ENCODE data around the gene MDC1.

The MDC1 gene

GRCh38 chr6:30682143-30683117 lies 34.7 kb downstream of the MDC1 start:
- TF ChIP-seq CTCF (IDR thresholded peaks at IDR 0.05) (no peak), ZFX (IDR thresholded peaks at IDR 0.05; ENCODE audit: borderline replicate concordance) (no peak)
- H3K27ac ChIP-seq, result no peak overlapping the region

GRCh38 chr6:30681766-30682142 lies 35.3 kb downstream of the MDC1 start:
- H3K27ac ChIP-seq, result no peak overlapping the region
- TF ChIP-seq ZFX (IDR thresholded peaks at IDR 0.05; ENCODE audit: borderline replicate concordance) (no peak), CTCF (IDR thresholded peaks at IDR 0.05) (no peak)

- TF ChIP-seq CTCF (IDR thresholded peaks at IDR 0.05) (no peak), ZFX (IDR thresholded peaks at IDR 0.05; ENCODE audit: borderline replicate concordance) (no peak)
- no peak overlapping the region for H3K27ac ChIP-seq
Observed at GRCh38 chr6:30679765-30680535, 37.1 kb downstream of the MDC1 start.

- peak; percentile 98 for TF ChIP-seq CTCF (IDR thresholded peaks at IDR 0.05)
- TF ChIP-seq ZFX (IDR thresholded peaks at IDR 0.05; ENCODE audit: borderline replicate concordance), result no peak
- H3K27ac ChIP-seq, result no peak overlapping the region
Observed at GRCh38 chr6:30678964-30679726, 37.9 kb downstream of the MDC1 start.

GRCh38 chr6:30676660-30677285 lies 40.3 kb downstream of the MDC1 start:
- TF ChIP-seq ZFX (IDR thresholded peaks at IDR 0.05; ENCODE audit: borderline replicate concordance) (no peak), CTCF (IDR thresholded peaks at IDR 0.05) (no peak)
- no peak overlapping the region for H3K27ac ChIP-seq

- peak within 1 kb of the TSS; percentile 76 for H3K27ac ChIP-seq
- no peak for TF ChIP-seq ZFX (IDR thresholded peaks at IDR 0.05; ENCODE audit: borderline replicate concordance)
- TF ChIP-seq CTCF (IDR thresholded peaks at IDR 0.05), result peak; percentile 89
Observed at GRCh38 chr6:30672445-30673253, 44.4 kb downstream of the MDC1 start, which contains the start of gene DHX16. TSS of gene DHX16 (minus strand) at chr6:30673006. CDS start at chr6:30672841, 165 bp downstream.
